Hepatocyte (in vitro differentiated cells): ENCODE measurements around the gene HCN3. TPM values are rescaled to one million over a fixed set of nuclear protein-coding genes. Genes with fewer than 3 reads are reported as not detected.

ENCODE experiments used
- DNase-seq: peaks from one replicate; pipeline ENCODE4 v3.0.0-alpha.2; 2016; ENCODE audit warnings: low spot score
- H2AFZ ChIP-seq: fragments of 200-600 bp; sonication (generic); 2 replicates; pipeline ENCODE4 v1.6.0; 2016; ENCODE audit warnings: antibody characterized with exemption, mild to moderate bottlenecking
- H3K27ac ChIP-seq: fragments of 200-600 bp; sonication (generic); 2 replicates; pipeline ENCODE4 v1.5.1; 2016; ENCODE audit warnings: mild to moderate bottlenecking
- H3K27me3 ChIP-seq: fragments of 200-600 bp; sonication (generic); 2 replicates; pipeline ENCODE4 v1.6.1; 2016
- H3K36me3 ChIP-seq: fragments of 200-600 bp; sonication (generic); replicated peaks from 2 replicates; pipeline ENCODE4 v1.5.1; 2016; ENCODE audit warnings: low read depth; ENCODE audit not compliant: insufficient read depth
- H3K4me1 ChIP-seq: fragments of 200-600 bp; sonication (generic); 2 replicates; pipeline ENCODE4 v1.5.1; 2016; ENCODE audit warnings: mild to moderate bottlenecking, moderate library complexity; ENCODE audit not compliant: insufficient read depth
- H3K4me2 ChIP-seq: fragments of 200-600 bp; sonication (generic); 2 replicates; pipeline ENCODE4 v1.6.0; 2016
- H3K4me3 ChIP-seq: fragments of 200-600 bp; sonication (generic); 2 replicates; pipeline ENCODE4 v1.5.1; 2016; ENCODE audit warnings: mild to moderate bottlenecking
- H3K79me2 ChIP-seq: fragments of 200-600 bp; sonication (generic); 2 replicates; pipeline ENCODE4 v1.6.0; 2017; ENCODE audit warnings: mild to moderate bottlenecking
- H3K9me2 ChIP-seq: fragments of 200-600 bp; sonication (generic); replicated peaks from 2 replicates; pipeline ENCODE4 v1.6.0; 2017; ENCODE audit warnings: mild to moderate bottlenecking; ENCODE audit not compliant: insufficient read depth
- H3K9me3 ChIP-seq: fragments of 200-600 bp; sonication (generic); 2 replicates; pipeline ENCODE4 v1.5.1; 2016; ENCODE audit warnings: low read depth, mild to moderate bottlenecking
- H4K20me1 ChIP-seq: fragments of 200-600 bp; sonication (generic); 2 replicates; pipeline ENCODE4 v1.6.0; 2016; ENCODE audit warnings: mild to moderate bottlenecking; ENCODE audit not compliant: insufficient read depth, poor library complexity, severe bottlenecking
- EZH2 ChIP-seq: fragments of 200-600 bp; sonication (generic); IDR thresholded peaks from 2 replicates; pipeline ENCODE4 v1.6.1; 2016; ENCODE audit warnings: antibody characterized with exemption, mild to moderate bottlenecking, borderline replicate concordance
- EZH2phosphoT487 ChIP-seq: fragments of 200-600 bp; sonication (generic); IDR thresholded peaks from one replicate; pipeline ENCODE4 v1.6.1; 2018; ENCODE audit warnings: antibody characterized with exemption, mild to moderate bottlenecking, low read depth, moderate library complexity; ENCODE audit not compliant: unreplicated experiment, severe bottlenecking
- WGBS: methylation state at CpG from one replicate; pipeline ENCODE4 v1.1.6; 2016; ENCODE audit warnings: low lambda C conversion rate; ENCODE audit errors: missing lambda C conversion rate; 5-methylcytosine and 5-hydroxymethylcytosine counted together
- polyA plus RNA-seq: library from polyadenylated mRNA; unstranded; fragments of >200 nt; fragmentation: Nextera tagmentation; extraction: Ambion mirVana; gene quantifications from 2 replicates; pipeline ENCODE4 v1.2.1, GENCODE V29; 2016
- total RNA-seq: library from RNA; depleted of rRNA; stranded (reverse); fragments of >200 nt; gene quantifications from 2 replicates; pipeline ENCODE4 v1.2.3, GENCODE V29; 2014
- TF ChIP-seq, protein P1 (sequence below): fragments of 200-600 bp; sonication (generic); IDR thresholded peaks from 2 replicates; pipeline ENCODE4 v1.5.1; 2016; ENCODE audit warnings: antibody characterized with exemption, mild to moderate bottlenecking; ENCODE audit not compliant: poor library complexity

The HCN3 gene
- total and polyA plus RNA-seq, 2 experiments from 2014 or later = 4.3 to 5.6 TPM

DNA sequence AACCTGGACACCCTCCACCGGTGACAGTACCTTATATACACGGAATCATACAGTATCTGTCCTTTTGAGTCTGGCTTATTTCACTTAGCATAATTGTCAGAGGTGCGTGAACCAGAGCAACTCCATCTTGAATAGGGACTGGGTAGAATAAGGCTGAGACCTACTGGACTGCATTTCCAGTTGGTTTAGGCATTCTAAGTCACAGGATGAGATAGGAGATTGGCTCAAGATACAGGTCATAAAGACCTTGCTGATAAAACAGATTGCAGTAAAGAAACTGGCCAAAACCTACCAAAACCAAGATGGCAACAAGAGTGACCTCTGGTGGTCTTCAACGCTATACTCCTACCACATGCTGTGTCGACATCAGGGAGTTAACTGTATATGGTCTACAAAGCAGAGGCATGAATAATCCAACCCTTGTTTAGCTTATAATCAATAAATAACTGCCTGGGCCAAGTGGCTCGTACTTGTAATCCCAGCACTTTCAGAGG is 30.0 kb downstream of the HCN3 start:
- Histone ChIP-seq H3K27ac (peak overlapping the region; percentile 80), H3K4me1 (peaks cover 17% of the 10 kb centered on the region), H3K9me3 (no peaks in the 10 kb centered on the region), H3K4me2 (peak overlapping the region; percentile 54), H3K36me3 (no peaks in the 10 kb centered on the region), H4K20me1 (peaks cover 3% of the 10 kb centered on the region), H2AFZ (no peak overlapping the region), H3K4me3 (no peak overlapping the region), H3K27me3 (no peaks in the 10 kb centered on the region), H3K9me2 (no peaks in the 10 kb centered on the region), H3K79me2 (peaks cover 34% of the 10 kb centered on the region)
- WGBS = 54% methylated on average over 6 of the region's 6 CpGs
- DNase-seq = peak; percentile 41
- TF ChIP-seq, protein P1, sequence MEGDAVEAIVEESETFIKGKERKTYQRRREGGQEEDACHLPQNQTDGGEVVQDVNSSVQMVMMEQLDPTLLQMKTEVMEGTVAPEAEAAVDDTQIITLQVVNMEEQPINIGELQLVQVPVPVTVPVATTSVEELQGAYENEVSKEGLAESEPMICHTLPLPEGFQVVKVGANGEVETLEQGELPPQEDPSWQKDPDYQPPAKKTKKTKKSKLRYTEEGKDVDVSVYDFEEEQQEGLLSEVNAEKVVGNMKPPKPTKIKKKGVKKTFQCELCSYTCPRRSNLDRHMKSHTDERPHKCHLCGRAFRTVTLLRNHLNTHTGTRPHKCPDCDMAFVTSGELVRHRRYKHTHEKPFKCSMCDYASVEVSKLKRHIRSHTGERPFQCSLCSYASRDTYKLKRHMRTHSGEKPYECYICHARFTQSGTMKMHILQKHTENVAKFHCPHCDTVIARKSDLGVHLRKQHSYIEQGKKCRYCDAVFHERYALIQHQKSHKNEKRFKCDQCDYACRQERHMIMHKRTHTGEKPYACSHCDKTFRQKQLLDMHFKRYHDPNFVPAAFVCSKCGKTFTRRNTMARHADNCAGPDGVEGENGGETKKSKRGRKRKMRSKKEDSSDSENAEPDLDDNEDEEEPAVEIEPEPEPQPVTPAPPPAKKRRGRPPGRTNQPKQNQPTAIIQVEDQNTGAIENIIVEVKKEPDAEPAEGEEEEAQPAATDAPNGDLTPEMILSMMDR = peak; percentile 42
- TF ChIP-seq EZH2 (no peak), EZH2phosphoT487 (no peak)

DNA sequence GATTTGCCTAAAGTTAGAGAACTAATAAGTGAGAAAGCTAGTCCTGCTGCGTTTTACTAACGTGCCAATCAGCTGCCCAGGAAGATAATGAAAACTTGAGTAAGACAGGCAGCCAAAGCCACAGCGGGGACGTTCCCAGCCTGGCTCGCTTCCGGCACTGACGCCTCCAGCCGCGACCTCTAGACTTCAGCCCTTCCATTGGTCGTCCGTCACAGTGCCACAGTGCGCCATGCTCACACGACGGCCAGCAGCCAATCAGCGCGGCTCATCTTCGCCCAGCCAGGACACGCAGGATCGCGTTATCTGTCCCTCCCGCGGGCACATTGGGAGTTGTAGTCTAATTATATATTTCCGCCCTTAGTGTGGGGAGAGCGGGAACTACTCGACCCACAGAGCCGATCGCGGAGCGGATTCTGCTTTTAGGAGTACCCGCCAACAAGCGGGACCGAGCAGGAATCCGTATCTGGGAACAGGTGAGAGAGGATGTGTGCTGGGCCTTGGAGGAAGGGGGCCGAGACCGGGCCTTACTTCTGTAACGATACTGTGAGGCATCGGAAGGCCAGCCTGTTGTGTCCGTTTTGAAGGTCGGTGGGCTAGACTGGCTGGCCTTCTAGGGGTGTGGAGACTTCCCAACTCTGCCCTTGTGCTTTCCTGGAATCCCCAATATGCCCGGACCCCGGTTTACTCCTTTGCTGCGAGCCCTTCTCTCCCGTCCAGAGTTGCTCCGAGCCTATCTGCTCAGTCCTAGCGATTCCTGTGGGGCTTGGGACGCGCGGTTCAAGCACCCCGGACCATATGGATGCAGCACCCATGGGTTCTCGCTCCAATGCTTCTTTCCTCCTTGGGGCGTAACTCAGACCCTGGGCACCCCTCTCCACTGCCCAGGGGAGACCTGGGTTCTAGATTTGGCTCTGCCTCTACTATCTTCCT is 31.5 kb downstream of the HCN3 start, which contains the start of gene FDPS:
TSS of gene FDPS (plus strand) at position 374 of the 930 bp plus-strand sequence. CDS start 924 bp downstream, outside the sequence.
- Histone ChIP-seq H3K4me2 (peak within 1 kb of the TSS; percentile 97), H3K79me2 (peaks cover 41% of the 10 kb centered on the region), H3K27me3 (no peaks in the 10 kb centered on the region), H3K4me1 (peaks cover 17% of the 10 kb centered on the region), H3K27ac (peak within 1 kb of the TSS; percentile 92), H2AFZ (peak within 1 kb of the TSS; percentile 3), H3K9me3 (no peaks in the 10 kb centered on the region), H3K9me2 (no peaks in the 10 kb centered on the region), H3K36me3 (no peaks in the 10 kb centered on the region), H4K20me1 (peaks cover 3% of the 10 kb centered on the region), H3K4me3 (peak within 1 kb of the TSS; percentile 72)
- DNase-seq = peak; percentile 98
- TF ChIP-seq EZH2phosphoT487 (no peak), EZH2 (no peak)
- TF ChIP-seq, protein P1 = no peak
- under 1% methylated on average over 50 of the region's 51 CpGs for WGBS

- Histone ChIP-seq H3K79me2 (peaks cover 48% of the 10 kb centered on the region), H3K4me3 (peak overlapping the region; percentile 72), H3K4me1 (peaks cover 17% of the 10 kb centered on the region), H3K36me3 (no peaks in the 10 kb centered on the region), H3K27me3 (no peaks in the 10 kb centered on the region), H3K27ac (peak overlapping the region; percentile 92), H4K20me1 (peaks cover 3% of the 10 kb centered on the region), H3K9me2 (no peaks in the 10 kb centered on the region), H2AFZ (no peak overlapping the region), H3K4me2 (peak overlapping the region; percentile 97), H3K9me3 (no peaks in the 10 kb centered on the region)
- TF ChIP-seq EZH2phosphoT487 (no peak), EZH2 (no peak)
- TF ChIP-seq, protein P1 = no peak
- DNase-seq = peak; percentile 56
- 43% methylated on average over 11 of the region's 11 CpGs for WGBS
Observed at GRCh38 chr1:155309423-155310021, 32.3 kb downstream of the HCN3 start.
